Measurements from ENCODE around the gene RNF220. TPM values are rescaled to one million over a fixed set of nuclear protein-coding genes. Genes with fewer than 3 reads are reported as not detected.
A peak's percentile ranks its signal among the peaks of the same experiment; 100 is the strongest.

RNF220 gene
- total and polyA plus RNA-seq, 2 of the 13 experiments (the other 11 are each of a cell fraction or from before 2014, with no cell fraction given): 48.2 to 72.1 TPM

DNA sequence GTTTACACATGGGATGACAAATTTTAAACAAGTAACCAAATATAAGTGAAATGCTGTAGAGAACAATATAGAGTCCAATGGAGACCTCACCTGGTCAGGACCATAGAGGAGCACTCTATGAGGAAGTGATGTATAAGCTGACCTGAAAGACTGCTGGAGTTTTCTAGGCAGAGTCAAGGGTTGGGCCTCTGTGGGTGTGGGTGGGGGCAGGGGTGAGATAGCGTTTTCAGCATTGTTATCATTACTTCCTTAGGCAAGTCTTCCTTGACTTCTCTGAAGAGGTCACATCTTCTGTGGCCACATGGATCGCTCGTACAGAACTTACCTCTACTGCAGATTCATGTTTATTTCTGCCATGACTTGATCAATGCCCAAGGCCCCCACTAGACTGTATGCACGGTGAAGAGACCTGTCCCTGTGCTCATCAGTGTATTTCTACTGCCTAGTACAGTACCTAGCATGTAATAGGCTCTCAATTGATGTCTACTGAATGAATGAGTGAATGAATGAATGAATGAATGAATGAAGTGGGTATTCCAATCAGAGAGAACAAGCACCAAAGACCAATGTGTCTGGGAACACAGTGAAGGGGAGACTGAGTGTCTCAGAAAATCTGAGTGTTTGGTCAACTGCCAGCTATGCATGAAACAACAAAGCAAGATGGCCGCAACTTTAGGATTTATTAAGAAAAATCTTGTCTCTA lies 116.5 kb downstream of the RNF220 start:
- Histone ChIP-seq H3K9me3 (ENCODE audit: low read length) (no peaks in the 10 kb centered on the region), H3K4me2 (ENCODE audit: low read depth, low read length) (no peak overlapping the region), H4K20me1 (ENCODE audit: insufficient read depth, low read length) (no peaks in the 10 kb centered on the region), H3K4me1 (ENCODE audit: insufficient read depth, low read length) (no peaks in the 10 kb centered on the region), H3K36me3 (replicated peaks in 1 of 2; ENCODE audit: control insufficient read depth in 1 of 2, insufficient read depth in 2 of 2, low read length in 2 of 2) (peaks cover 0 to 5% of the 10 kb centered on the region in 2 experiments; a peak in 2 of 5 replicates), H3K9ac (ENCODE audit: insufficient read depth, low read depth, low read length) (no peak overlapping the region), H3K27ac (ENCODE audit: extremely low read length, insufficient read depth, low read length) (no peak overlapping the region), H3K79me2 (ENCODE audit: insufficient read depth, low read length) (no peaks in the 10 kb centered on the region), H3K4me3 (replicated peaks in 1 of 3; ENCODE audit: insufficient read depth in 1 of 3, low read depth in 2 of 3, low read length in 3 of 3) (no peak overlapping the region), H3K27me3 (ENCODE audit: control insufficient read depth in 1 of 2, insufficient read depth in 2 of 2, low read length in 2 of 2) (no peaks in the 10 kb centered on the region), H2AFZ (ENCODE audit: low read length) (no peak overlapping the region)
- in situ Hi-C loops (cut with HindIII; ENCODE audit: extremely low pct_ligation_motif_present, low pct_unique_long_range_greater_than_20kb) (no loop called here), intact Hi-C loops (cut with micrococcal nuclease; ENCODE audit: unreplicated experiment) (no loop called here)
- CTCF ChIA-PET (ENCODE audit: low intra/inter-chr PET ratio, low total read pairs): no interaction called here
- no TSS peak for BruUV-seq (replicated peaks)
- POLR2A ChIA-PET: no interaction called here
- no peak for FAIRE-seq
- no peak for ATAC-seq
- no peak for DNase-seq (ENCODE audit: low spot score)
- TF ChIP-seq SRSF9 (IDR thresholded peaks at IDR 0.05; ENCODE audit: borderline replicate concordance, insufficient read depth, low read depth, low read length, poor library complexity, severe bottlenecking) (no peak), ZNF24 (IDR thresholded peaks at IDR 0.05) (0 out of 2 replicates have a peak, but pooled peaks have one; percentile 60), MBNL3 (CRISPR knock-in tag; conservative IDR thresholded peaks at IDR 0.05) (no peak), HNRNPH1 (optimal IDR thresholded peaks at IDR 0.05; ENCODE audit: low read depth, low read length) (no peak)
- WGBS (ENCODE audit: low lambda C conversion rate): 78% methylated on average over 5 of the region's 5 CpGs

DNA sequence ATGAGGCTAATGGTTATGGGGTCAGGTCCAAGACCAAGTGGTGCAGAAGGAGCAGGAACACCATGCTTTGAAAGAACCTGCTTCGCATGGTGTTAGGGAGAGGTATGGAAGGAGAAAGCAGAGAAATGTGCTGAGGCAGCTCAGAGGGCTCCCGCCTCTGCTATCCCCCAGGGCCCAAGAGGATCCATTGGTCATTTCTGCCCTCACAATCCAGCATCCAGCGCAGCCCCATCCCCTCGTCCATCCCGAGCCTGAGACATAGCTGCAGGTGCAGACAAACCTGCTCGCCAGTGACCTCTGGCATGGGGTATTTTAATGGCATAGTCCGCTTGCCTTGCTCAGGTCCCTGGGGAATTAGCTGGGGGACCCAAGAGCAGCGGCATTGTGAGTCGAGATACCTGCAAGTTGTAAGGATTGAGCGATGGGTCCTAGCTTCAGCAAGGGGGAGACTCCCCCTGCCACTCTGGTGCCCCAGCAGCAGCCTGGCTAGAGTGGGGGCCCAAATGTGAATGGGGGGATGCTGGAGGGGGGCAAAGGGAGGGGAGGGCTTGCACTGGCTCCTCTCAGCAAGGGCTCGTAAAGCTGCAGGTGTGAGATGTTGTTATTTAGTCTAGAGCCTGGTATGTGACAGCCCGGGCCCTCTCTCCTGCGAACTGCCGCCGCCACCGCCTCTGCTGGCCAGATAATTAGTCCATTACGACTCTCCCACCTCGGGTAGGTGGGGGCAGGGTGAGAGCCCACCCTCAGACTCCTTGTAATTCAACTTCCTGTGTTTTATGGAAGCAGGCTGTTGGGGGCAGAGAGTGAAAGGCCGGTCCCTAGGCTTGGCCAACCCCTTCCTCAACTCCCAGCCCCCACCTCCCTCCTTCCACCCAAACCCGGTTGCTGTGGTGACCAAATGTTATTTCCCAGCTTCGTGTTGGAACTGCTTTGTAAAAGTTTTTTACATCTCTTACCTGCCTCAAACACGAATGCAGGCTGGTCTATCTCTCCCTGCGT lies 118.8 kb downstream of the RNF220 start:
- peaks cover 0 to 5% of the 10 kb centered on the region in 2 experiments; a peak in 2 of 5 replicates for H3K36me3 ChIP-seq (replicated peaks in 1 of 2; ENCODE audit: control insufficient read depth in 1 of 2, insufficient read depth in 2 of 2, low read length in 2 of 2)
- H3K4me1 ChIP-seq (ENCODE audit: insufficient read depth, low read length): no peaks in the 10 kb centered on the region
- H3K4me2 ChIP-seq (ENCODE audit: low read depth, low read length): no peak overlapping the region
- no peak overlapping the region for H3K9ac ChIP-seq (ENCODE audit: insufficient read depth, low read depth, low read length)
- POLR2A ChIA-PET: no interaction called here
- 76% methylated on average over 21 of the region's 23 CpGs for WGBS (ENCODE audit: low lambda C conversion rate)
- H4K20me1 ChIP-seq (ENCODE audit: insufficient read depth, low read length): no peaks in the 10 kb centered on the region
- no peaks in the 10 kb centered on the region for H3K9me3 ChIP-seq (ENCODE audit: low read length)
- ATAC-seq (no peak), FAIRE-seq (no peak), DNase-seq (ENCODE audit: low spot score) (no peak)
- H3K4me3 ChIP-seq (replicated peaks in 1 of 3; ENCODE audit: insufficient read depth in 1 of 3, low read depth in 2 of 3, low read length in 3 of 3): no peak overlapping the region
- TF ChIP-seq ATF7-NPFF (CRISPR knock-in tag; IDR thresholded peaks at IDR 0.05; ENCODE audit: low read depth) (no peak), GATA4 (IDR thresholded peaks at IDR 0.05; ENCODE audit: borderline replicate concordance, low read depth) (no peak)
- intact Hi-C loops (cut with micrococcal nuclease; ENCODE audit: unreplicated experiment) (no loop called here), in situ Hi-C loops (cut with HindIII; ENCODE audit: extremely low pct_ligation_motif_present, low pct_unique_long_range_greater_than_20kb) (no loop called here)
- no peaks in the 10 kb centered on the region for H3K79me2 ChIP-seq (ENCODE audit: insufficient read depth, low read length)
- CTCF ChIA-PET (ENCODE audit: low intra/inter-chr PET ratio, low total read pairs): no interaction called here
- no peak overlapping the region for H3K27ac ChIP-seq (ENCODE audit: extremely low read length, insufficient read depth, low read length)
- no peaks in the 10 kb centered on the region for H3K27me3 ChIP-seq (ENCODE audit: control insufficient read depth in 1 of 2, insufficient read depth in 2 of 2, low read length in 2 of 2)
- H2AFZ ChIP-seq (ENCODE audit: low read length): no peak overlapping the region
- BruUV-seq (replicated peaks): no TSS peak
